ENCODE data around the gene VAMP2.
A peak's percentile ranks its signal among the peaks of the same experiment; 100 is the strongest.

Gene VAMP2

DNA sequence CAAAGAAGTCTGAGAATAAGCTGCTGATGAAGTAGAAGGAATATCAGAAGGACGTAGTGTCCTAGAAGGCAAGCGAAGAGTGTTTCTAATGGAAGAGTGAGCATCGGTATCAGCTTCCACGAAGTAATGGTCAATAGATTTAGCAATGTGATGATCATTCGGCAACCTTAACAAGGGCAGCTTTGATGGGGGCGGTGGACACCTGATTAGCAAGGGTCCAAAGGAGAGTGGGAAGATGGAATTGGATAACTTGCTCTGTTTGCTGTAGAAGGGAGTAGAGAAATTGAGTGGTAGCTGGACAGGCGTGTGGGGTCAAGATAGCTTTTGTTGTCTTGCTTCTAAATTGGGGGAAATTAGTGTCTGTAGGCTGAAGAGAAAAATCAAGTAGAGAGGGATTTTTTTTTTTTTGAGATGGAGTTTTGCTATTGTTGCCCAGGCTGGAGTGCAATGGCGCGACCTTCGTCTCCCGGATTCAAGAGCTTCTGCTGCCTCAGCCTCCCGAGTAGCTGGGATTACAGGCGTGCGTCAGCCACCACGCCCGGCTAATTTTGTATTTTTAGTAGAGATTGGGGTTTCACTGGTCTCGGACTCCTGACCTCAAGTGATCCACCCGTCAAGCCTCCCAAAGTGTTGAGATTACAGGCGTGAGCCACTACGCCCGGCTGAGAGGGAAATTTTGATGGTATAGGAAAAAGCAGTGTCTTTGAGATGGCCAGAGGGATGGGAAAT is 24.9 kb downstream of the VAMP2 start:
- Mint-ChIP-seq H3K36me3 (ENCODE audit: low read depth) (peaks cover 32% of the 10 kb centered on the region), H3K9me3 (no peaks in the 10 kb centered on the region), H3K27me3 (peaks cover 14% of the 10 kb centered on the region), H3K27ac (no peak overlapping the region), H3K4me3 (no peak overlapping the region), H3K4me1 (ENCODE audit: low read depth) (no peaks in the 10 kb centered on the region)
- intact Hi-C loops (cut with micrococcal nuclease): loop anchor here (1.0 to 5.0 kb wide), 4 partner anchors 19 to 84 kb away; partner anchors contain the start of gene ALOXE3

GRCh38 chr17:8133941-8134340 is 28.8 kb downstream of the VAMP2 start:
- Mint-ChIP-seq H3K4me1 (ENCODE audit: low read depth) (no peaks in the 10 kb centered on the region), H3K4me3 (no peak overlapping the region), H3K27ac (no peak overlapping the region), H3K9me3 (no peaks in the 10 kb centered on the region), H3K36me3 (ENCODE audit: low read depth) (no peaks in the 10 kb centered on the region), H3K27me3 (peaks cover 32% of the 10 kb centered on the region)
- intact Hi-C loops (cut with micrococcal nuclease): no loop called here

DNA sequence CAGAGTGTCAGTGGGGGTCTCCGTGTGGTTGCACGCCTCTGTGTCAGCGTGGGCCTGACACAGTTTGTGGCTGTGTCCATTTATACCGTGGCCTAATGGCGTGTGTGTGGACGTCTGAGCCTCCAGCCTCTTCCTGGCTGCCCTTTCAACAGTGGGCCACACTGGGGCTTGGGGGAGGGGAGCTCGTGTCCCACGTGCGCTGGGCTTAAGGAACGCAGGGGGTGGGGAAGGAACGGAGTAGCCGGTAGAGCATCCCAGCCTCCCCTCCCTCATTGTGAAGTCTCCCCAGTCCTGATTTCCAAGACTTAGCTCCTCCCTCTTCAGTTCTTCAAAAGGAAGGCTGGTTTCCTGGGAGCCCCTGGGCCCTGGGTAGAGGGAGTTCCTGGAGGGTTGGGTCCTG is 29.3 kb downstream of the VAMP2 start:
- intact Hi-C loops (cut with micrococcal nuclease): no loop called here
- H3K27me3 Mint-ChIP-seq: peaks cover 36% of the 10 kb centered on the region

DNA sequence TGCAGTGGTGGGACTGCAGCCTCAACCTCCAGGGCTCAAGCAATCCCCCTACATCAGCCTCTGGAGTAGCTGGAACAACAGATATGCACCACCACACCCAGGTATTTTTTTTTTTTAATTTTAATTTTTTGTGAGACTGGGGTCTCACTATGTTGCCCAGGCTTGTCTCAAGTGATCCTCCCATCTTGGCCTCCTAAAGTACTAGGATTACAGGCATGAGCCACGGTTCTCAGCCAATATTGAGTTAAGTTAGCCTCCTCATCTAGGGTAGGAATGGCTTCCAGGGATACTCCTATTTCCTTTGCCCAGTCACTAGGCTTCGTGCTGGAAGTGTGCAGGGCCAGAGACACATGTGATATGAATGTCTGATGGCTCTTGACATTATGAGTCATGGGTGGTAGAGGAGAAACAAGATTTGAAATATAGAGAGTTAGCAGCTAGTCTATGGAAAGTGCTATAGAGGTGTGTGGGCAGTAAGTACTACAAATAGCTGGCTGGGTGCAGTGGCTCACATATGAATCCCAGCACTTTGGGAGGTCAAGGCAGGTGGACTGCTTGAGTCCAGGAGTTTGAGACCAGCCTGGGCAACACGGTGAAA is 30.8 kb downstream of the VAMP2 start:
- no peak overlapping the region for H3K4me3 Mint-ChIP-seq
- H3K36me3 Mint-ChIP-seq (ENCODE audit: low read depth): no peaks in the 10 kb centered on the region
- H3K9me3 Mint-ChIP-seq: no peaks in the 10 kb centered on the region
- intact Hi-C loops (cut with micrococcal nuclease): no loop called here
- H3K27ac Mint-ChIP-seq: no peak overlapping the region
- H3K27me3 Mint-ChIP-seq: peaks cover 50% of the 10 kb centered on the region
- H3K4me1 Mint-ChIP-seq (ENCODE audit: low read depth): peaks cover 6% of the 10 kb centered on the region

More for the DNA sequence above, 29.3 kb downstream of the VAMP2 start:
- no peaks in the 10 kb centered on the region for H3K9me3 Mint-ChIP-seq
- no peaks in the 10 kb centered on the region for H3K4me1 Mint-ChIP-seq (ENCODE audit: low read depth)
- H3K4me3 Mint-ChIP-seq: no peak overlapping the region
- H3K27ac Mint-ChIP-seq: no peak overlapping the region
- H3K36me3 Mint-ChIP-seq (ENCODE audit: low read depth): no peaks in the 10 kb centered on the region

DNA sequence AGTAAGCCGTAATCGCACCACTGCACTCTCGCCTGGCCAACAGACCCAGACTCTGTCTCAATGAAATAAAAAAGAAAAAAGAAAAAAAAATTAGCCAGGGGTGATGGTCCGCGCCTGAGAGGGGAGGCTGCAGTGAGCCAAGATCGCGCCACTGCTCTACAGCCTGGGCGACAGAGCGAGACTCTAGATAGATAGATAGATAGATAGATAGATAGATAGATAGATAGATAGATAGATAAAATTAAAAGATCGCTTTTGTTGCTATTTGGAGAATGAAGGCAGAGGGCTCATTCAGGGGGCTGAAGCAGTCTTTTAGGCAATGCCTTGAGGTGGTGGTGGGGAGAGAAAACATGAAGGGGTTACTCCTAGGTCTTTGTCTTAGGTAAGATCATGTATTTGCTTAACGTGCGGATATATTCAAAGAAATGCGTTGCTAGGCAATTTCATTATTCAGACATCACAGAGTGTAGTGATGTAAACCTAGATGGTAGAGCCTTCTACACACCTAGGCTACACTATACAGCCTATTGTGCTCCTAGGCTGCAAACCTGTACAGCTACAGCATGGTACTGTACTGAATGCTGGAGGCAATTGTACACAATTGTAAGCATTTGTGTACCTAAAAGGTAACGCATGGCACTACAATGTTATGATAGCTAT is 34.5 kb downstream of the VAMP2 start:
- Mint-ChIP-seq H3K4me3 (no peak overlapping the region), H3K36me3 (ENCODE audit: low read depth) (no peaks in the 10 kb centered on the region), H3K27ac (no peak overlapping the region), H3K4me1 (ENCODE audit: low read depth) (peaks cover 42% of the 10 kb centered on the region), H3K9me3 (no peaks in the 10 kb centered on the region), H3K27me3 (peaks cover 70% of the 10 kb centered on the region)
- intact Hi-C loops (cut with micrococcal nuclease): no loop called here

DNA sequence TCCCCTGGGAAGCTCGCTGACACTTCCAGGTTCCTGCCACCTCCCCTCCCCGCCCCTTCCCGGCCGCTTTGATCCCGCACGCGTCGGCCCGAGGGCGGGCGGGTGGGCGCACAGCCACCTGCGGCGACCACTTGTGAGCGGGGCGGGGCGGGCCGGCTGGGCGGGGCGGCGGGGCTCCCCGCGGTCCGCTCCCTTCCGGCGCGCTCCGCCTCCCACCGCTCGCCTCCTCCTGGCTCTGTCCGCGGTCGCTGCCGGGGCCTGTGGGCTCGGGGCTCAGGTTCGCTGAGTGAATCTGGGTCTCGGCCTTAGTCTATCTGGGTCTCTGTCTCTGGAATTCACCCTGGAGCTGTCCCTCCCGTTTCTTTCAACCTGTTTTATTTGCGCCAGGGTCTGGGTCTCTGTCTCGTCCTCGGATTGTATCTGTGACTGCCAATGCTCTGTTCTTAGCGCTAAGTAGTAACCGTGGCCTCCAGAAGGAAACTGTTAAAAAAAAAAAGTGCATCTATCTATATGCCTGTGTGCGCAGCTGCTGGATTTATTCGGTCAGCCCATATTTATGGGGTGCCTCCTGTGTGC is 36.2 kb downstream of the VAMP2 start:
- peaks cover 52% of the 10 kb centered on the region for H3K4me1 Mint-ChIP-seq (ENCODE audit: low read depth)
- H3K4me3 Mint-ChIP-seq: peak overlapping the region; percentile 83
- H3K36me3 Mint-ChIP-seq (ENCODE audit: low read depth): no peaks in the 10 kb centered on the region
- peak overlapping the region; percentile 65 for H3K27ac Mint-ChIP-seq
- intact Hi-C loops (cut with micrococcal nuclease): no loop called here
- H3K27me3 Mint-ChIP-seq: peaks cover 85% of the 10 kb centered on the region
- no peaks in the 10 kb centered on the region for H3K9me3 Mint-ChIP-seq

DNA sequence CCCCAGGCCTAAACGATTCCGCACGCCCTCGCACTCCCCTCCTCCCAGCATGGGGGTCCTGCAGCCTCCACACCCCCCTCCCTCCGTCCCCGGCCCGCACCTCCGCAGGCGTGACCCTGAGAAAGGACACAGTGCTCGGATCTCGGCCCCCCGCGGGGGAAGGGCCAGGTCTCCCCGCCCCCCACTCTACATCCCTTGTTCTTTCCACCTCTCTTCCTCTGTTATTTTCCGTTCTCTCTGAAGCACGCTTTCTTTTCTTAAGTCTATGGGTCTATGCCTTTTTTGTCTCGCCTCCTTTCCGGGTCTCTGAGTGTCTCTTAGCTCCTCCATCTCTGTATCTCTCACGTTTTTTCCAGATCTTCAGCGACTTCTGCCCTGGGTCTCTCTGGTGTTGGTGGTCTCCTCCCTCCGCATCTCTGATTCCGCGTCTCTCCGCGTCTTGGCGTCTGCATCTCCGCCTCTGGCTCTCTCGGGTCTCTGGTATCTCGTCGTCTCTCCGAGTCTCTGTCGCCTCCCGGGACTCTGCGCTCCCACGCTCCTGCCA is 36.7 kb downstream of the VAMP2 start:
- peaks cover 84% of the 10 kb centered on the region for H3K27me3 Mint-ChIP-seq
- peak overlapping the region; percentile 65 for H3K27ac Mint-ChIP-seq
- H3K36me3 Mint-ChIP-seq (ENCODE audit: low read depth): no peaks in the 10 kb centered on the region
- H3K4me1 Mint-ChIP-seq (ENCODE audit: low read depth): peaks cover 55% of the 10 kb centered on the region
- intact Hi-C loops (cut with micrococcal nuclease): no loop called here
- H3K9me3 Mint-ChIP-seq: no peaks in the 10 kb centered on the region
- H3K4me3 Mint-ChIP-seq: peak overlapping the region; percentile 83

- Mint-ChIP-seq H3K27ac (no peak overlapping the region), H3K9me3 (no peaks in the 10 kb centered on the region), H3K36me3 (ENCODE audit: low read depth) (no peaks in the 10 kb centered on the region), H3K27me3 (peaks cover 91% of the 10 kb centered on the region), H3K4me1 (ENCODE audit: low read depth) (peaks cover 62% of the 10 kb centered on the region), H3K4me3 (peak overlapping the region; percentile 83)
- intact Hi-C loops (cut with micrococcal nuclease): no loop called here
Observed at GRCh38 chr17:8125154-8125946, 37.4 kb downstream of the VAMP2 start.

- intact Hi-C loops (cut with micrococcal nuclease): loop anchor here (5.0 kb wide), 1 partner anchor 33 kb away; no protein-coding TSS in a partner anchor
- Mint-ChIP-seq H3K4me3 (peak overlapping the region; percentile 83), H3K9me3 (no peaks in the 10 kb centered on the region), H3K27ac (no peak overlapping the region), H3K36me3 (ENCODE audit: low read depth) (no peaks in the 10 kb centered on the region), H3K4me1 (ENCODE audit: low read depth) (peaks cover 64% of the 10 kb centered on the region), H3K27me3 (peaks cover 86% of the 10 kb centered on the region)
Observed at GRCh38 chr17:8124350-8125153, 38.2 kb downstream of the VAMP2 start.

- intact Hi-C loops (cut with micrococcal nuclease): loop anchor here (5.0 kb wide), 1 partner anchor 33 kb away; no protein-coding TSS in a partner anchor
- no peaks in the 10 kb centered on the region for H3K36me3 Mint-ChIP-seq (ENCODE audit: low read depth)
- no peaks in the 10 kb centered on the region for H3K9me3 Mint-ChIP-seq
- H3K4me3 Mint-ChIP-seq: peak within 1 kb of the TSS; percentile 83
- H3K4me1 Mint-ChIP-seq (ENCODE audit: low read depth): peaks cover 64% of the 10 kb centered on the region
- H3K27me3 Mint-ChIP-seq: peaks cover 79% of the 10 kb centered on the region
- H3K27ac Mint-ChIP-seq: peak within 1 kb of the TSS; percentile 22
Observed at GRCh38 chr17:8123695-8124349, 38.9 kb downstream of the VAMP2 start, which contains the start of gene HES7. Gene HES7, minus strand, starts transcription at chr17:8124106. Its CDS starts 22 bp downstream, at chr17:8124084.

DNA sequence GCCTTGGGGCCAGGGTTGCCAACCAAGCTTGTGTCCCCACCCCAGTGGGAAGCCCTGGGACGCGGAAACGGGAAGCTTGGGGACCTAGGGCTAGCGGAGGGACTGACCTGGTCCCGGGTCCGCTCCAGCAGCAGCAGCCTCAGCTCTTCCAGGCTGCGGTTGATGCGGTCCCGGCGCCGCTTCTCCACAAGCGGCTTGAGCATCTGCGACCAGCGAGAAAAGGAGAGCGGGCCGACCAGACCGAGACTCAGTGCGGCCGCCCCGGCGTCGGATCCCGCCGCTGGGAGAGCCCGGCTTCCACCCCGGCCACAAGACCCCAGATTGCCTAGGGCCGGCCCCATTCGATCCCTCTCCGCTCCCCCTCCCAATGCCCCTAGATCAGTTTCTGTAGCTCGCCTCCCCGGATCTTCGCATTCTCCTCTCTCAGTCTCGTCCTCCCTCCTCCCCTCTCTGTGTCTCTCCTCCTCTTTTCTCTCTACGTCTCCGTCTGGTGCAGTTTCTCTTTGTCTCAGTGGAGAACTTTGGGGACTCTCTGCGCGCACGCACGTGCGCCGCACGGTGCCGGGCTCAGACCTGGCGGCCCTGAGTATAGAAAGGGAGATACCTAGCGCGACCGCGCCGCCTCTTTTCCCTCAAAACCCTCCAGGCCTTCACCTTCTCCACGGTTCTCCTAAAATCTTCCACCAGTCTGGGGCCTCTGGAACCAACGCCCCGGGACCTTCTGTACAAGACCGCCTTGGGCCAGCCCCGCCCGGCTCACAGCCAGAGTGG is 39.6 kb downstream of the VAMP2 start:
- H3K27ac Mint-ChIP-seq: peak overlapping the region; percentile 22

More for the DNA sequence above, 39.6 kb downstream of the VAMP2 start:
- H3K4me1 Mint-ChIP-seq (ENCODE audit: low read depth): peaks cover 71% of the 10 kb centered on the region
- no peaks in the 10 kb centered on the region for H3K9me3 Mint-ChIP-seq
- H3K27me3 Mint-ChIP-seq: peaks cover 80% of the 10 kb centered on the region
- H3K4me3 Mint-ChIP-seq: peak overlapping the region; percentile 83
- intact Hi-C loops (cut with micrococcal nuclease): loop anchor here (5.0 kb wide), 1 partner anchor 34 kb away; no protein-coding TSS in a partner anchor
- no peaks in the 10 kb centered on the region for H3K36me3 Mint-ChIP-seq (ENCODE audit: low read depth)
